ENCODE results near the gene LCP1. TPM values are rescaled to one million over a fixed set of nuclear protein-coding genes. Genes with fewer than 3 reads are reported as not detected.

The LCP1 gene
- total RNA-seq, 1 donor from 2014 or later: 8.3 TPM

- Mint-ChIP-seq H3K4me1 (ENCODE audit: low read depth) (peaks cover 5% of the 10 kb centered on the region), H3K4me3 (ENCODE audit: low read depth) (no peak overlapping the region), H3K9me3 (ENCODE audit: low read depth) (no peaks in the 10 kb centered on the region), H3K36me3 (ENCODE audit: insufficient read depth) (no peaks in the 10 kb centered on the region), H3K27ac (no peak overlapping the region), H3K27me3 (no peaks in the 10 kb centered on the region)
- DNase-seq (ENCODE audit: low spot score, unreplicated experiment): no peak
- TF ChIP-seq, protein P1, sequence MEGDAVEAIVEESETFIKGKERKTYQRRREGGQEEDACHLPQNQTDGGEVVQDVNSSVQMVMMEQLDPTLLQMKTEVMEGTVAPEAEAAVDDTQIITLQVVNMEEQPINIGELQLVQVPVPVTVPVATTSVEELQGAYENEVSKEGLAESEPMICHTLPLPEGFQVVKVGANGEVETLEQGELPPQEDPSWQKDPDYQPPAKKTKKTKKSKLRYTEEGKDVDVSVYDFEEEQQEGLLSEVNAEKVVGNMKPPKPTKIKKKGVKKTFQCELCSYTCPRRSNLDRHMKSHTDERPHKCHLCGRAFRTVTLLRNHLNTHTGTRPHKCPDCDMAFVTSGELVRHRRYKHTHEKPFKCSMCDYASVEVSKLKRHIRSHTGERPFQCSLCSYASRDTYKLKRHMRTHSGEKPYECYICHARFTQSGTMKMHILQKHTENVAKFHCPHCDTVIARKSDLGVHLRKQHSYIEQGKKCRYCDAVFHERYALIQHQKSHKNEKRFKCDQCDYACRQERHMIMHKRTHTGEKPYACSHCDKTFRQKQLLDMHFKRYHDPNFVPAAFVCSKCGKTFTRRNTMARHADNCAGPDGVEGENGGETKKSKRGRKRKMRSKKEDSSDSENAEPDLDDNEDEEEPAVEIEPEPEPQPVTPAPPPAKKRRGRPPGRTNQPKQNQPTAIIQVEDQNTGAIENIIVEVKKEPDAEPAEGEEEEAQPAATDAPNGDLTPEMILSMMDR (IDR thresholded peaks at IDR 0.05; ENCODE audit: unreplicated experiment): no peak
Observed at GRCh38 chr13:46124967-46125933, 56.7 kb downstream of the LCP1 start.

GRCh38 chr13:46124531-46124966 lies 57.4 kb downstream of the LCP1 start:
- H3K9me3 Mint-ChIP-seq (ENCODE audit: low read depth): no peaks in the 10 kb centered on the region
- no peak for DNase-seq (ENCODE audit: low spot score, unreplicated experiment)
- H3K27ac Mint-ChIP-seq: no peak overlapping the region
- H3K4me1 Mint-ChIP-seq (ENCODE audit: low read depth): peaks cover 5% of the 10 kb centered on the region
- H3K4me3 Mint-ChIP-seq (ENCODE audit: low read depth): no peak overlapping the region
- TF ChIP-seq, protein P1 (IDR thresholded peaks at IDR 0.05; ENCODE audit: unreplicated experiment): no peak
- H3K36me3 Mint-ChIP-seq (ENCODE audit: insufficient read depth): no peaks in the 10 kb centered on the region
- no peaks in the 10 kb centered on the region for H3K27me3 Mint-ChIP-seq

- H3K27me3 Mint-ChIP-seq: no peaks in the 10 kb centered on the region
Observed at GRCh38 chr13:46122304-46122703, 59.7 kb downstream of the LCP1 start.

GRCh38 chr13:46121597-46122163 lies 60.3 kb downstream of the LCP1 start:
- no peaks in the 10 kb centered on the region for H3K27me3 Mint-ChIP-seq
- H3K4me3 Mint-ChIP-seq (ENCODE audit: low read depth): no peak overlapping the region
- no peaks in the 10 kb centered on the region for H3K9me3 Mint-ChIP-seq (ENCODE audit: low read depth)
- peaks cover 4% of the 10 kb centered on the region for H3K4me1 Mint-ChIP-seq (ENCODE audit: low read depth)
- no peak overlapping the region for H3K27ac Mint-ChIP-seq
- no peak for DNase-seq (ENCODE audit: low spot score, unreplicated experiment)
- TF ChIP-seq, protein P1 (IDR thresholded peaks at IDR 0.05; ENCODE audit: unreplicated experiment): no peak
- no peaks in the 10 kb centered on the region for H3K36me3 Mint-ChIP-seq (ENCODE audit: insufficient read depth)

More at GRCh38 chr13:46122304-46122703, 59.7 kb downstream of the LCP1 start:
- peaks cover 5% of the 10 kb centered on the region for H3K4me1 Mint-ChIP-seq (ENCODE audit: low read depth)
- no peaks in the 10 kb centered on the region for H3K9me3 Mint-ChIP-seq (ENCODE audit: low read depth)
- H3K4me3 Mint-ChIP-seq (ENCODE audit: low read depth): no peak overlapping the region
- DNase-seq (ENCODE audit: low spot score, unreplicated experiment): no peak
- no peak overlapping the region for H3K27ac Mint-ChIP-seq
- TF ChIP-seq, protein P1 (IDR thresholded peaks at IDR 0.05; ENCODE audit: unreplicated experiment): no peak
- no peaks in the 10 kb centered on the region for H3K36me3 Mint-ChIP-seq (ENCODE audit: insufficient read depth)

- Mint-ChIP-seq H3K9me3 (ENCODE audit: low read depth) (no peaks in the 10 kb centered on the region), H3K27ac (no peak overlapping the region)
- TF ChIP-seq, protein P1 (IDR thresholded peaks at IDR 0.05; ENCODE audit: unreplicated experiment): no peak
Observed at GRCh38 chr13:46121033-46121432, 60.9 kb downstream of the LCP1 start.

More at GRCh38 chr13:46121033-46121432, 60.9 kb downstream of the LCP1 start:
- Mint-ChIP-seq H3K4me1 (ENCODE audit: low read depth) (peaks cover 4% of the 10 kb centered on the region), H3K4me3 (ENCODE audit: low read depth) (no peak overlapping the region), H3K36me3 (ENCODE audit: insufficient read depth) (no peaks in the 10 kb centered on the region), H3K27me3 (no peaks in the 10 kb centered on the region)
- no peak for DNase-seq (ENCODE audit: low spot score, unreplicated experiment)

All from progenitor cell of endocrine pancreas (in vitro differentiated cells).